A673 (cell line): Measurements from ENCODE around the gene COQ8B. TPM values are rescaled to one million over a fixed set of nuclear protein-coding genes. Genes with fewer than 3 reads are reported as not detected.

Experiments
- BruUV-seq: library from RNA; stranded (reverse); fragments of 400-500 nt; replicated peaks from 2 replicates; lab custom pipeline; 2021; lab: Mats Ljungman, UMichigan
- CTCF ChIA-PET: fragments of 300-600 bp; sonication (Branson Sonifier 250); formaldehyde crosslinking; loops from one replicate; lab custom pipeline; 2022; ENCODE audit warnings: antibody characterized with exemption; lab: Charles Lee
- POLR2A ChIA-PET: fragments of 300-600 bp; sonication (Branson Sonifier 250); formaldehyde crosslinking; loops from one replicate; lab custom pipeline; 2022; ENCODE audit warnings: antibody characterized with exemption; ENCODE audit not compliant: low non-redundant PET; lab: Charles Lee
- DNase-seq: peaks from one replicate; pipeline ENCODE4 v3.0.0-alpha.2; 2015; ENCODE audit warnings: low spot score
- H3K27ac ChIP-seq: fragments of 200-600 bp; sonication (generic); 2 replicates; pipeline ENCODE4 v1.5.1; 2016; ENCODE audit warnings: mixed run types, low read depth, mild to moderate bottlenecking, mixed read lengths, antibody characterized with exemption, low read length; ENCODE audit not compliant: poor library complexity, severe bottlenecking
- H3K27me3 ChIP-seq: fragments of 200-600 bp; sonication (generic); replicated peaks from 2 replicates; pipeline ENCODE4 v1.6.1; 2017; ENCODE audit warnings: mixed run types, low read depth, mild to moderate bottlenecking, mixed read lengths, antibody characterized with exemption, low read length; ENCODE audit not compliant: insufficient read depth, poor library complexity
- H3K36me3 ChIP-seq: fragments of 200-600 bp; sonication (generic); 2 replicates; pipeline ENCODE4 v1.6.1; 2016; ENCODE audit warnings: mixed run types, mild to moderate bottlenecking, mixed read lengths, antibody characterized with exemption, low read length; ENCODE audit not compliant: insufficient read depth, poor library complexity, severe bottlenecking
- H3K4me1 ChIP-seq: fragments of 200-600 bp; sonication (generic); 2 replicates; pipeline ENCODE4 v1.6.1; 2017; ENCODE audit warnings: mixed run types, mild to moderate bottlenecking, mixed read lengths, antibody characterized with exemption, low read length; ENCODE audit not compliant: insufficient read depth, poor library complexity, severe bottlenecking
- H3K4me3 ChIP-seq: fragments of 200-600 bp; sonication (generic); 2 replicates; pipeline ENCODE4 v1.5.1; 2016; ENCODE audit warnings: low read depth, mixed run types, mild to moderate bottlenecking, mixed read lengths, low read length; ENCODE audit not compliant: poor library complexity, severe bottlenecking
- H3K9me3 ChIP-seq: fragments of 200-600 bp; sonication (generic); 2 replicates; pipeline ENCODE4 v1.6.1; 2016; ENCODE audit warnings: mixed run types, low read depth, mild to moderate bottlenecking, mixed read lengths, antibody characterized with exemption, low read length; ENCODE audit not compliant: poor library complexity, severe bottlenecking
- CTCF ChIP-seq: fragments of 300-800, 200-600 bp; sonication (generic); conservative IDR thresholded peaks from 2 replicates; pipeline ENCODE4 v1.5.1; 2017; ENCODE audit warnings: low read depth, mild to moderate bottlenecking, antibody characterized with exemption, low read length, moderate library complexity, mixed read lengths
- EZH2 ChIP-seq: fragments of 200-600 bp; sonication (generic); IDR thresholded peaks from 2 replicates; pipeline ENCODE4 v1.6.1; 2017; ENCODE audit warnings: borderline replicate concordance, low read depth, mild to moderate bottlenecking, mixed read lengths, antibody characterized with exemption, low read length; ENCODE audit not compliant: poor library complexity, severe bottlenecking
- intact Hi-C: fragments of 100-400 bp; cut with micrococcal nuclease; formaldehyde crosslinking; loops from one replicate; pipeline ENCODE4 v1.10.0; 2022; ENCODE audit not compliant: unreplicated experiment
- total RNA-seq: library from RNA; stranded (reverse); gene quantifications from 2 replicates; pipeline ENCODE4 v1.2.3, GENCODE V29; 2021

COQ8B gene
- total RNA-seq, 1 experiment from 2014 or later: 34.1 TPM

DNA sequence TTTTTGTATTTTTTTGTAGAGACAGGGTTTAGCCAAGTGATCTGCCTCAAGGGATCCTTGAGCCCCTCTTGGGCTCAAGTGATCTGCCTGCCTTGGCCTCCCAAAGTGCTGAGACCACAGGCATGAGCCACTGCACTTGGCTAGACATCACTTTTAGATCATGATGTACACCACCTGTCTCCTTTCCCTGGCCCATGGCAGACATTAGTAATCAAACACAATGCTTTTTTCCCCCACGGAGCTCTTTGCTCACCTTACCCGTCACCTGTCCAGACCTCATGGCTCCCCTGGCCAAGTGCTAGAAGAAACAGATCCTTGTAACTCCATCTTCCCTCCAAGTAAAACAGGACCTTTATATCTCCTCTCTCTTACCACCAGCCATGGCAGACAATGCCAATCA lies 44.6 kb downstream of the COQ8B start:
- no TSS peak for BruUV-seq
- CTCF ChIA-PET: no interaction called here

DNA sequence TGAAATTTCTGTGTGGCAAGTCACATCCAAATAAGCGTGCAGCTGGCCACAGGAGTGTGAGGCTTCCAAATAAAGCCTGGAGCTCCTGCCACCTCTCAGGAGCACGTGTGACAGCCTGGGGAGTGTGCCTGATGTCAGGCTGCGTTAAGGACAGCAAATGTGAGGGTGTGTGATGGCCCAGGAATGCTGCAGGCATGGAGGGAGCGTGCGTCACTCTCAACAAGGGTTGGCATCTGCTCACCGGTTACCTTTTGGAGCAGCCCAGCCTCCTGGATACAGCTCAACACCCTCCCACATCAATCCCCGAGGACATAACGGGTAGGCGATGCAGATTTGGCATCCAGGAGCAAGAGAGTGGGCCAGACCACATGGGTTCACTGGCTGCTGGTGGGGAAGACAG lies 45.3 kb downstream of the COQ8B start:
- intact Hi-C loops: no loop called here
- peaks cover 50% of the 10 kb centered on the region for H3K36me3 ChIP-seq
- no peak for TF ChIP-seq CTCF
- no peak for TF ChIP-seq EZH2
- no peak for DNase-seq
- no peaks in the 10 kb centered on the region for H3K27me3 ChIP-seq
- CTCF ChIA-PET: no interaction called here
- H3K4me3 ChIP-seq: no peak overlapping the region
- no peak overlapping the region for H3K27ac ChIP-seq
- no TSS peak for BruUV-seq
- no peaks in the 10 kb centered on the region for H3K9me3 ChIP-seq
- H3K4me1 ChIP-seq: no peaks in the 10 kb centered on the region
- POLR2A ChIA-PET: no interaction called here

More for the DNA sequence above, 44.6 kb downstream of the COQ8B start:
- no peak overlapping the region for H3K27ac ChIP-seq
- intact Hi-C loops: no loop called here
- no peak for DNase-seq
- no peaks in the 10 kb centered on the region for H3K27me3 ChIP-seq
- H3K9me3 ChIP-seq: no peaks in the 10 kb centered on the region
- H3K4me1 ChIP-seq: no peaks in the 10 kb centered on the region
- no peak for TF ChIP-seq CTCF
- TF ChIP-seq EZH2: no peak
- H3K36me3 ChIP-seq: peaks cover 50% of the 10 kb centered on the region
- POLR2A ChIA-PET: no interaction called here
- H3K4me3 ChIP-seq: no peak overlapping the region

- no TSS peak for BruUV-seq
- ChIA-PET CTCF (no interaction called here), POLR2A (no interaction called here)
- Histone ChIP-seq H3K27ac (no peak overlapping the region), H3K9me3 (no peaks in the 10 kb centered on the region), H3K4me1 (no peaks in the 10 kb centered on the region), H3K27me3 (no peaks in the 10 kb centered on the region), H3K36me3 (peaks cover 41% of the 10 kb centered on the region), H3K4me3 (no peak overlapping the region)
- TF ChIP-seq CTCF (no peak), EZH2 (no peak)
- DNase-seq: no peak
- intact Hi-C loops: loop anchor here (10.0 kb wide), 1 partner anchor 306 kb away; no protein-coding TSS in a partner anchor
These were observed 47.6 kb downstream of the COQ8B start for GRCh38 chr19:40668991-40669614.
